NCI-H345 treated with DMSO at 0.1 percent for 48 hours (cell line): ENCODE measurements around the gene METRN.
"Not testable (repeated sequence)": the region's sequence is repeated elsewhere in the genome, so short reads cannot be mapped to it uniquely, and the experiment has no call there.

Experiments
- DNase-seq: peaks from one replicate; lab custom pipeline; 2025; ENCODE audit not compliant: unreplicated experiment; lab: John Stamatoyannopoulos, UW

Gene METRN

GRCh38 chr16:754121-754607 lies 39.2 kb downstream of the METRN start:
- DNase-seq = not testable (repeated sequence)

GRCh38 chr16:754656-755055 lies 39.7 kb downstream of the METRN start:
- DNase-seq = no peak

GRCh38 chr16:756428-756827 lies 41.5 kb downstream of the METRN start:
- no peak for DNase-seq

GRCh38 chr16:759110-759910 lies 44.4 kb downstream of the METRN start:
- DNase-seq = no peak

GRCh38 chr16:760065-760464 lies 45.1 kb downstream of the METRN start:
- DNase-seq = no peak

GRCh38 chr16:760545-761343 lies 45.8 kb downstream of the METRN start, which contains the start of gene MSLN:
MSLN (plus strand) TSS chr16:760734; CDS start chr16:762681, 1,947 bp downstream.
- no peak for DNase-seq

- DNase-seq = no peak
These were observed 47.0 kb downstream of the METRN start for GRCh38 chr16:761625-762513.

- no peak for DNase-seq
These were observed 47.8 kb downstream of the METRN start for GRCh38 chr16:762595-763268.

- DNase-seq = no peak
These were observed 48.7 kb downstream of the METRN start for GRCh38 chr16:763369-764183.

GRCh38 chr16:764184-764750 lies 49.3 kb downstream of the METRN start:
- DNase-seq = no peak

GRCh38 chr16:764848-765487 lies 50.0 kb downstream of the METRN start:
- no peak for DNase-seq

GRCh38 chr16:765488-765865 lies 50.6 kb downstream of the METRN start:
- DNase-seq = no peak

- DNase-seq = no peak
These were observed 51.3 kb downstream of the METRN start for GRCh38 chr16:766008-766819.

- no peak for DNase-seq
These were observed 52.1 kb downstream of the METRN start for GRCh38 chr16:766820-767640.

- DNase-seq = no peak
These were observed 52.9 kb downstream of the METRN start for GRCh38 chr16:767743-768235.

GRCh38 chr16:768428-768827 lies 53.5 kb downstream of the METRN start:
- no peak for DNase-seq
